SKM-1 (cell line): ENCODE results near the gene CPXM2.

Source experiments
- DNase-seq: peaks from one replicate; lab custom pipeline; 2025; ENCODE audit not compliant: unreplicated experiment; lab: John Stamatoyannopoulos, UW

CPXM2 gene

GRCh38 chr10:123804716-123805115, 86.9 kb downstream of the CPXM2 start:
- no peak for DNase-seq

GRCh38 chr10:123800821-123801220, 90.8 kb downstream of the CPXM2 start:
- DNase-seq = no peak

- DNase-seq = no peak
Observed at GRCh38 chr10:123800289-123800688, 91.3 kb downstream of the CPXM2 start.

GRCh38 chr10:123798856-123799255, 92.8 kb downstream of the CPXM2 start:
- DNase-seq = no peak

GRCh38 chr10:123797813-123798212, 93.8 kb downstream of the CPXM2 start:
- no peak for DNase-seq

GRCh38 chr10:123796736-123797135, 94.9 kb downstream of the CPXM2 start:
- no peak for DNase-seq

- no peak for DNase-seq
Observed at GRCh38 chr10:123795846-123796590, 95.6 kb downstream of the CPXM2 start.

GRCh38 chr10:123795196-123795780, 96.3 kb downstream of the CPXM2 start:
- DNase-seq = no peak

GRCh38 chr10:123792248-123792978, 99.2 kb downstream of the CPXM2 start:
- no peak for DNase-seq

- DNase-seq = no peak
Observed at GRCh38 chr10:123790132-123790885, 101.3 kb downstream of the CPXM2 start.

- DNase-seq = no peak
Observed at GRCh38 chr10:123788981-123789380, 102.6 kb downstream of the CPXM2 start.

- DNase-seq = no peak
Observed at GRCh38 chr10:123787566-123787965, 104.0 kb downstream of the CPXM2 start.

GRCh38 chr10:123786896-123787295, 104.7 kb downstream of the CPXM2 start:
- no peak for DNase-seq

GRCh38 chr10:123786306-123786705, 105.3 kb downstream of the CPXM2 start:
- DNase-seq = no peak

- no peak for DNase-seq
Observed at GRCh38 chr10:123784646-123785045, 107.0 kb downstream of the CPXM2 start.

GRCh38 chr10:123784216-123784615, 107.4 kb downstream of the CPXM2 start:
- DNase-seq = no peak

GRCh38 chr10:123783296-123783695, 108.3 kb downstream of the CPXM2 start:
- no peak for DNase-seq

GRCh38 chr10:123782549-123782948, 109.1 kb downstream of the CPXM2 start:
- no peak for DNase-seq

- DNase-seq = no peak
Observed at GRCh38 chr10:123781956-123782500, 109.6 kb downstream of the CPXM2 start.

- DNase-seq = no peak
Observed at GRCh38 chr10:123781324-123781900, 110.2 kb downstream of the CPXM2 start.
